HG03103 (cell line): ENCODE results near the gene KREMEN1.

ENCODE experiments used
- ATAC-seq: cut with Tn5 transposase; IDR thresholded peaks from one replicate; pipeline ENCODE4 v1.9.1; 2021; ENCODE audit warnings: low read depth; ENCODE audit not compliant: unreplicated experiment

The KREMEN1 gene

GRCh38 chr22:29215012-29215860 is 142.4 kb downstream of the KREMEN1 start:
- no peak for ATAC-seq

GRCh38 chr22:29216011-29216872 is 143.4 kb downstream of the KREMEN1 start:
- no peak for ATAC-seq

- no peak for ATAC-seq
Observed at GRCh38 chr22:29216873-29217666, 144.2 kb downstream of the KREMEN1 start.
